Measurements from ENCODE around the gene SP2. TPM values are rescaled to one million over a fixed set of nuclear protein-coding genes. Genes with fewer than 3 reads are reported as not detected.

SP2 gene
- total RNA-seq, 2 experiments from 2014 or later: 5.8 to 22.1 TPM

- H3K4me1 ChIP-seq (ENCODE audit: insufficient read depth, low read length, poor library complexity, severe bottlenecking): no peaks in the 10 kb centered on the region
- H2AFZ ChIP-seq (ENCODE audit: low read length): no peak overlapping the region
- H3K4me3 ChIP-seq (ENCODE audit: low read depth, low read length, poor library complexity, severe bottlenecking): no peak overlapping the region
- no peaks in the 10 kb centered on the region for H3K9me3 ChIP-seq (ENCODE audit: low read length)
- no TSS peak for BruUV-seq (replicated peaks)
- no peaks in the 10 kb centered on the region for H3K36me3 ChIP-seq (ENCODE audit: insufficient read depth, low read length)
- ChIA-PET CTCF (ENCODE audit: unreplicated experiment) (no interaction called here), POLR2A (interaction anchor here (0.6 kb wide), 1 partner anchor 14 kb away, joined by 3 read pairs; no protein-coding TSS in a partner anchor)
- H3K79me2 ChIP-seq (ENCODE audit: insufficient read depth, low read depth, low read length): no peaks in the 10 kb centered on the region
- DNase-seq (ENCODE audit: low spot score): no peak
- intact Hi-C loops (cut with micrococcal nuclease; ENCODE audit: unreplicated experiment): no loop called here
- TF ChIP-seq EZH2phosphoT487 (IDR thresholded peaks at IDR 0.05; ENCODE audit: borderline replicate concordance, low read depth, low read length) (no peak), CTCF (conservative IDR thresholded peaks at IDR 0.05; ENCODE audit: low read length) (no peak)
- no peak overlapping the region for H3K4me2 ChIP-seq (ENCODE audit: low read length)
- no peaks in the 10 kb centered on the region for H4K20me1 ChIP-seq (ENCODE audit: insufficient read depth, low read length)
- no peaks in the 10 kb centered on the region for H3K9me2 ChIP-seq (ENCODE audit: insufficient read depth, low read length)
- H3K27ac ChIP-seq (ENCODE audit: low read depth, low read length, poor library complexity, severe bottlenecking): no peak overlapping the region
Observed at GRCh38 chr17:47856830-47857229, 39.2 kb upstream of the SP2 start.

DNA sequence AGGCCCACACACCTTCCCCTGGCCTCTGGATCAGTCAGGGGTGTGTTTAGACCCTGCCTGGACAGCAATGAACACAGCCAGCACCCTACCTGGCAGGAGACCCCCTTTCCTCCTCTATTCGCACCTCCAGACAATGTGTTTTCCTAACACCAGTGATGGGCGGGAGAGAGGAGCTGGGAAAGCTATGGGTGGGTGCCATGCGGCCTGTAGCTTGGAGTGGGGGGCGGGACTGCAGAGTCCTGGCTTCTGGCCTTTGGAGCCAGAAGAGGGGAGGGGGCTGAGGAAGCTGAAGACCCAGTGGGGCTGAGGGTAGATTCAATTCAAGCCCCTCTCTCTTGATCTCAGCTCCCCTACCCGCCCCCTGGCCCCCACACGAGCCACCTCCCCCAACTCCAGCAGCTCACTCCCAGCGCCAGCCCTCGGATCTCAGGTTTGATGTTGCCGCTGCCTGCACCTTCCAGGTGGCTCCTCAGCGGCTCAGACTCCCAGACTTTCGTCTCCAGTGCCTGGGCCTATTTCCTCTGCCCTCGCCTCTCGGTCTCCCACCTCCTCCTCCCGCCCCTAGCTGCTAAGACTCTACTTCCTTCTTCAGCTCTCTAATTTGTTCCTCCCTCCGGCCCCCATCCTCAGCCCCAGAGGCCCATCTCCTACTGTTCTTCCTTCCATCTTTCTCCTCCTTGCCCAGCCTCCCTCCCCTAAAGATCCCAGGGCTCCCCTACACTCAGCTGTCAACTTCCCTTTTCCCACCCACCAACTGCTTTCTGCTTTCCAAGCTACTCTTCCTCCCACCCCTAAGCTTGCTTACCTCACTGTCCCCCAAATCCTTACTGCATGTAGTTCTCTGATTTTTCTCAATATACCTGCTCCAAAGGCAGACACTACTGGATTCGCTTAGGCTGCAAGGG, 38.2 kb upstream of the SP2 start:
- Histone ChIP-seq H2AFZ (ENCODE audit: low read length) (no peak overlapping the region), H3K79me2 (ENCODE audit: insufficient read depth, low read depth, low read length) (no peaks in the 10 kb centered on the region), H3K27ac (ENCODE audit: low read depth, low read length, poor library complexity, severe bottlenecking) (no peak overlapping the region), H3K4me3 (ENCODE audit: low read depth, low read length, poor library complexity, severe bottlenecking) (no peak overlapping the region), H3K9me2 (ENCODE audit: insufficient read depth, low read length) (no peaks in the 10 kb centered on the region), H4K20me1 (ENCODE audit: insufficient read depth, low read length) (no peaks in the 10 kb centered on the region), H3K4me1 (ENCODE audit: insufficient read depth, low read length, poor library complexity, severe bottlenecking) (peaks cover 3% of the 10 kb centered on the region), H3K36me3 (ENCODE audit: insufficient read depth, low read length) (no peaks in the 10 kb centered on the region), H3K4me2 (ENCODE audit: low read length) (no peak overlapping the region), H3K9me3 (ENCODE audit: low read length) (no peaks in the 10 kb centered on the region)
- TF ChIP-seq EZH2phosphoT487 (IDR thresholded peaks at IDR 0.05; ENCODE audit: borderline replicate concordance, low read depth, low read length) (no peak), CTCF (conservative IDR thresholded peaks at IDR 0.05; ENCODE audit: low read length) (no peak)
- no TSS peak for BruUV-seq (replicated peaks)
- no peak for DNase-seq (ENCODE audit: low spot score)
- CTCF ChIA-PET (ENCODE audit: unreplicated experiment): no interaction called here
- POLR2A ChIA-PET: no interaction called here
- intact Hi-C loops (cut with micrococcal nuclease; ENCODE audit: unreplicated experiment): no loop called here

- no peaks in the 10 kb centered on the region for H3K9me3 ChIP-seq (ENCODE audit: low read length)
- no peak overlapping the region for H2AFZ ChIP-seq (ENCODE audit: low read length)
- H3K9me2 ChIP-seq (ENCODE audit: insufficient read depth, low read length): no peaks in the 10 kb centered on the region
- no peak overlapping the region for H3K4me2 ChIP-seq (ENCODE audit: low read length)
- no TSS peak for BruUV-seq (replicated peaks)
- H3K36me3 ChIP-seq (ENCODE audit: insufficient read depth, low read length): no peaks in the 10 kb centered on the region
- H3K4me3 ChIP-seq (ENCODE audit: low read depth, low read length, poor library complexity, severe bottlenecking): no peak overlapping the region
- ChIA-PET CTCF (ENCODE audit: unreplicated experiment) (no interaction called here), POLR2A (no interaction called here)
- intact Hi-C loops (cut with micrococcal nuclease; ENCODE audit: unreplicated experiment): no loop called here
- H3K4me1 ChIP-seq (ENCODE audit: insufficient read depth, low read length, poor library complexity, severe bottlenecking): peaks cover 4% of the 10 kb centered on the region
- DNase-seq (ENCODE audit: low spot score): no peak
- no peaks in the 10 kb centered on the region for H3K79me2 ChIP-seq (ENCODE audit: insufficient read depth, low read depth, low read length)
- no peak overlapping the region for H3K27ac ChIP-seq (ENCODE audit: low read depth, low read length, poor library complexity, severe bottlenecking)
- TF ChIP-seq EZH2phosphoT487 (IDR thresholded peaks at IDR 0.05; ENCODE audit: borderline replicate concordance, low read depth, low read length) (no peak), CTCF (conservative IDR thresholded peaks at IDR 0.05; ENCODE audit: low read length) (no peak)
- no peaks in the 10 kb centered on the region for H4K20me1 ChIP-seq (ENCODE audit: insufficient read depth, low read length)
Observed at GRCh38 chr17:47860386-47860785, 35.6 kb upstream of the SP2 start.
